HUDEP-2 (cell line): ENCODE data around the gene GATAD2B.
"Not testable (repeated sequence)": the region's sequence is repeated elsewhere in the genome, so short reads cannot be mapped to it uniquely, and the experiment has no call there.

Experiments used
- DNase-seq, 76 experiments: peaks; one replicate each; lab custom pipeline; 2025; ENCODE audit not compliant: unreplicated experiment in 76 of 76; lab: John Stamatoyannopoulos, UW

GATAD2B gene

GRCh38 chr1:153899509-153899908, 23.3 kb downstream of the GATAD2B start:
- no peak for DNase-seq

- not testable (repeated sequence) for DNase-seq
These were observed 26.9 kb downstream of the GATAD2B start for GRCh38 chr1:153895866-153896265.

DNA sequence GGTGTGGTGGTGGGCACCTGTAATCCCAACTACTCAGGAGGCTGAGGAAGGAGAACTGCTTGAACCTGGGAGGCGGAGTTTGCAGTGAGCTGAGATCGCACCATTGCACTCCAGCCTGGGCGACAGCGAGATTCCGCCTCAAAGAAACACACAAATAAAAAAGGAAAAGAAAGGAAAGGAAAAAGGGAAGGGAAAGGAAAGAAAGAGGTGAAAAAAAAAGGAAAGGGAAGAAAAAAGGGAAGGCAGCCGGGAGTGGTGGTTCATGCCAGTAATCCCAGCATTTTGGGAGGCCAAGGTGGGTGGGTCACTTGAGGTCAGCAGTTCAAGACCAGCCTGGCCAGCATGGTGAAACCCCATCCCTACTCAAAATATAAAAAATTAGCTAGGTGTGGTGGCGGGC, 31.7 kb downstream of the GATAD2B start:
- not testable (repeated sequence) for DNase-seq

DNA sequence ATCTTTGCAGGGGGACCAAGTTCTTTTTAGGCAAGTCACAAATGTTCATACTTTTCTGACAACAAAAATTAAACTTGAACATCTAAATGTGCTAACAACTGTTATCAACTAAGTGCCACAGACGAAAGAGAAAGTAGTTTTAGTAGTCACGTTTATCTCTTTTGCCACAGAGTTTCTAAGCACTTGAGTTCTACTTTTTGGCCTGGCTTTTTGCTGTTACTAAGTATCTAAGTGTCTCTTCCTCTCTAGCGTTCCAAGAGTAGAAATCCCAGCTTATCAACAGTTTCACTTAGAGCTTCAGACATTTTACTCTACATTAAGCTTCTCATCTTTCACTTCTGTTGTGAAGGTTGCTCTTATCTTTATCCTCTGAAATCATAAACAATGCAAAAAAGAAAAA, 34.2 kb downstream of the GATAD2B start:
- DNase-seq: peak in 11 of 76 experiments; percentile 4 to 35 (median 7)

- no peak for DNase-seq
These were observed 36.6 kb downstream of the GATAD2B start for GRCh38 chr1:153886127-153886526.

- DNase-seq: peak in 24 of 76 experiments; percentile 8 to 75 (median 43)
These were observed 39.5 kb downstream of the GATAD2B start for GRCh38 chr1:153883223-153883622.

- DNase-seq: no peak
These were observed 40.4 kb downstream of the GATAD2B start for GRCh38 chr1:153882296-153882912.

- DNase-seq: no peak
These were observed 41.0 kb downstream of the GATAD2B start for GRCh38 chr1:153881751-153882150.

GRCh38 chr1:153880962-153881361, 41.8 kb downstream of the GATAD2B start:
- DNase-seq: peak in 45 of 76 experiments; percentile 2 to 57 (median 32)

DNA sequence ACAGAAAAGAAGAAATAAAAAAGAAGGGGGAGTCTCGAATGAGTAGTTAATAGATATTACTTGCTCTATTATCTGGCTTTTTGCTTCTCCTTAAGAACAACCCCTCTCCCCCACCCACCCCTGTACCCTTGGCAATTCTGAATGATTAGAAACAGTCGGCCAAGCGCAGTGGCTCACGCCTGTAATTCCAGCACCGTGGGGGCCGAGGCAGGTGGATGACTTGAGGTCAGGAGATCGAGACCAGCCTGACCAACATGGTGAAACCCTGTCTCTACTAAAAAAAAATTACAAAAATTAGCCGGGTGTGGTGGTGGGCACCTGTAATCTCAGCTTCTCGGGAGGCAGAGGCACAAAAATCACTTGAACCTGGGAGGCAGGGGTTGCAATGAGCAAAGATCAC, 42.7 kb downstream of the GATAD2B start:
- DNase-seq: no peak

DNA sequence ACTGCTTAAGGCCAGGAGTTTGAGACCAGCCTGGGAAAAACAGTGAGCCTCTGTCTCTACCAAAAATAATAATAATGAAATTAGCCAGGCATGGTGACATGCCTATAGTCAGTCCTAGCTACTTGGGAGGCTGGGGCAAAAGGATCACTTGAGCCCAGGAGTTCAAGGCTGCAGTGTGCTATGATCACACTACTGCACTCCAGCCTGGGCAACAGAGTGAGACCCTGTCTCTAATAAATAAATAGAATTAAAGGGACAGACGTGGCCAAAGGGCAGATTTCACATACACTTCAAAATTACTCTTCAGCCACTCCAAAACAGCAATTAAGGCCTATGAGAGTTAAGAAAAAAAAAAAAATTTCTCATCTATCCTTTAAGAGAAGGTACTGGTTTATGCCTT, 45.7 kb downstream of the GATAD2B start:
- no peak for DNase-seq

GRCh38 chr1:153872934-153873333, 49.8 kb downstream of the GATAD2B start:
- DNase-seq: no peak

- no peak for DNase-seq
These were observed 50.4 kb downstream of the GATAD2B start for GRCh38 chr1:153872331-153872730.

GRCh38 chr1:153869486-153869885, 53.3 kb downstream of the GATAD2B start:
- no peak for DNase-seq

GRCh38 chr1:153866045-153866850, 56.5 kb downstream of the GATAD2B start:
- DNase-seq: no peak

GRCh38 chr1:153860285-153860684, 62.5 kb downstream of the GATAD2B start:
- DNase-seq: no peak

DNA sequence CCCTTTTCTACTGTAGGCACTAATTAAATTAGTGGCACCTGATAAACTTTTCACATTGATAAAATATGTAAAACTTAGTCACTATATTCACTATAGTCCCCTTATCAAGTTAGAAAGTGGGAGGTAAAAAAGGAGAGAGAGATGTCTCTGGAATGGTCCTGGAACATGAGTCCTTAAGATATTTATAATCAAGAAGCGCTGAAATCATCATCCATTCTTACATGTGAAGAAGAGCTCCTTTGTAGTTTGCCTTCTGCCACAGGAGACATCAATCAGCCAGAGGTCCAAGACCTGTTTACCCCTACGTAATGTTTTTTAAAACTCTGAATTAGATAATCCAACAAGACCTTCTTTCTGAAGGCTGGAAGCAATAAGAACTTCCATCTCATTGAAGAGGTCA, 65.3 kb downstream of the GATAD2B start:
- DNase-seq: no peak

DNA sequence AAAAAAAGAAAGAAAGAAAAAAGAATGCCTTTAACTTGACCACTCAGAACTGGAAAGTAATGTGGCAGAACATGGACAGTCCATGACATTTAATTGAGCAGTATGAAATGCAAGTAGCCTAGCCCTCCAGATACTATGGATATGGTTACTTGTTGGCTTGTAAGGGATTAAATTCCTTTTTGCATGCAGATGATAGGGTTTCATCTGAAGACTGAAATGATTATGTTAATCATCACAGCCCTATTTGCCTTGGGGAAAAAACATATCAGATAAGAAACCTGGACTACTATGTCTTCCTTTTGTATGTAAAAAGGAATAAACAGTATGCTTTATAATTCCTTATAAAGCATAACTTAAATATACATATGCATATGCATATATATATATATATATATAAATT, 66.0 kb downstream of the GATAD2B start:
- no peak for DNase-seq

DNA sequence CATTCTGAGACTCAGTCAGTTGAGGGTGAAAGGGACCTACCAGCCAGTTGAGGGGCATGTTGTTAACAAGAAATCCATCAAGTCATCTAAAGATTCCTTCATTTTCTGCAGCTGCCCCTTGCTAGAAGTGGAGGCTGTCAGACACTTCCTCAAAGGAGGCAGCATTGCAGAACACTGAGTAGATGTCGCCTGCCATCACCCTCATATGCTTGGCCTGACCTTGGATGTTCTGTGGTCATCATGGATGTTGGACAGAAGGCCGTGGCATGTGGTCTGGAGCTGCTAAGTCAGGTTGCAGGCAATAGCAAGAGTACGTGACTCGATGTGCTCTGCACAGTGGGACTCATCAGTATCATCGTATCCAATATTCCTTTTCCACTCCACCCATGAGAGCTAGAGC, 70.6 kb downstream of the GATAD2B start:
- no peak for DNase-seq

GRCh38 chr1:153849487-153850185, 73.1 kb downstream of the GATAD2B start:
- DNase-seq: peak in 3 of 76 experiments; percentile 3 to 5 (median 4)

DNA sequence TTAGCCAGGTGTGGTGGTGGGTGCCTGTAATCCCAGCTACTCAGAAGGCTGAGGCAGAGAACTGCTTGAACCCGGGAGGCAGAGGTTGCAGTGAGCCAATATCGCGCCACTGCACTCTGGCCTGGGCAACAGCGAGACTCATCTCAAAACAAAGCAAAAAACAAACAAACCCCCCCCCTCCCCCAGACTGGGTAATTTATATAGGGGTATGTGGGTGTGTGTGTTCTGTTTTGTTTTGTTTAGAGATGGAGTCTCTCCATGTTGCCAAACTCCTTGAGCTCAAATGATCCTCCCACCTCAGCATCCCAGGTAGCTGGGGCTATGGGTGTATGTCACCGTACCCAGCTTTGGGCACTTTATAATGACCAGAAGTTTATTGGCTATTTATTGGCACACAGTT, 74.0 kb downstream of the GATAD2B start:
- DNase-seq: no peak

GRCh38 chr1:153845158-153845557, 77.6 kb downstream of the GATAD2B start:
- DNase-seq: no peak
